Stimulated activated CD8-positive, alpha-beta memory T cell treated with anti-CD3 and anti-CD28 coated beads, Interleukin-12 subunit alpha, Interleukin-12 subunit beta, amount 100 ng/mL, for 1 hour (primary cell): ENCODE data around the gene SLC5A5.
"Not testable (repeated sequence)": the region's sequence is repeated elsewhere in the genome, so short reads cannot be mapped to it uniquely, and the experiment has no call there.

ENCODE experiments used
- DNase-seq: peaks from one replicate; pipeline ENCODE4 v3.0.0-alpha.2; 2020; ENCODE audit warnings: low read depth

The SLC5A5 gene

DNA sequence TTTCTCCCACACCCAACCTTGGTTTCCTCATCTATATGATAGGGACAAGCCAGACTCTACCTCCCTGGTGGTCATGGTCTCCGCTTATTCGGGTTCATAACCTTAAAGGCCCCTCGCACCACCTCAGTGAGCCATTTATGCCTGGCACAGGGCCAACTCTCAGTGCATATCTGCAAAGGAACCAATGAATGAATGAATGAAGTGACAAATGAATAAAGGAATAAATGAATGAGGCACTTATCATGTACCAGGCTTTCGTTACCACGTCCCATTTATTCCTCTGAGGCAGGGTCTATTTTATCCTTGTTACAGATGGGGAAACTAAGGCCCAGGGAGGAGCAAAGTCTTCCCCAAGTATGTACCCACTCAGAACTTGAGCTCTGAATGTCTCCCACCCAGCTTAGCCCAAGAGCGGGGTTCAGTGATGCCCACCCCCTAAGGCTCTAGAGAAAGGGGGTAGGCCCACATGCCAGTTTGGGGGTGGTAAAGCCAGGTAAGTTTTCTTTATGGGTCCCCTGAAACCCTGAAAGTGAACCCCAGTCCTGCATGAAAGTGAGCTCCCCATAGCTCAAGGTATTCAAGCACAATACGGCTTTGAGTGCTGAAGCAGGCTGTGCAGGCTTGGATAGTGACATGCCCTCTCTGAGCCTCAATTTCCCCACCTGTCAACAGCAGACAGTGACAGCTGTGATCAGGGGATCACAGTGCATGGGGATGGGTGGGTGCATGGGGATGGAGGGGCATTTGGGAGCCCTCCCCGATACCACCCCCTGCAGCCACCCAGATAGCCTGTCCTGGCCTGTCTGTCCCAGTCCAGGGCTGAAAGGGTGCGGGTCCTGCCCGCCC is 490 bp upstream of the SLC5A5 start:
- DNase-seq = no peak

DNA sequence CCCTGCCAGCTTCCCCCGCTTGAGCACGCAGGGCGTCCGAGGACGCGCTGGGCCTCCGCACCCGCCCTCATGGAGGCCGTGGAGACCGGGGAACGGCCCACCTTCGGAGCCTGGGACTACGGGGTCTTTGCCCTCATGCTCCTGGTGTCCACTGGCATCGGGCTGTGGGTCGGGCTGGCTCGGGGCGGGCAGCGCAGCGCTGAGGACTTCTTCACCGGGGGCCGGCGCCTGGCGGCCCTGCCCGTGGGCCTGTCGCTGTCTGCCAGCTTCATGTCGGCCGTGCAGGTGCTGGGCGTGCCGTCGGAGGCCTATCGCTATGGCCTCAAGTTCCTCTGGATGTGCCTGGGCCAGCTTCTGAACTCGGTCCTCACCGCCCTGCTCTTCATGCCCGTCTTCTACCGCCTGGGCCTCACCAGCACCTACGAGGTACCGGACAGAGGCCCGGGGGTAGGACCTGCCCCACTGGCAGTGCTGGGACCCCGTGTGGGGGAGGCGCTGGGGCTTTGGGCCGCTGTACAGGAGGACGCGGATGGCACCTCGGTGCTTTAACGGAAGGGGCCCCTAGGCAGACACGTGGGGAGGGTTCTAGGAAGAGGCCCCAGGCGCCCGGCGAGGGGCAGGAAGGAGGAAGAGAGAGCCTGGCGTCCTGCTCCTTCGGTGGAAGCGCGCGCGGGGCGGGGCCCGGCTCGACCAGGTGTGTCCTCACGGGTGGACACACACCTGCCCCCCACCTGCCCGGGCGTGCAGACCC is 681 bp downstream of the SLC5A5 start:
- DNase-seq = no peak

DNA sequence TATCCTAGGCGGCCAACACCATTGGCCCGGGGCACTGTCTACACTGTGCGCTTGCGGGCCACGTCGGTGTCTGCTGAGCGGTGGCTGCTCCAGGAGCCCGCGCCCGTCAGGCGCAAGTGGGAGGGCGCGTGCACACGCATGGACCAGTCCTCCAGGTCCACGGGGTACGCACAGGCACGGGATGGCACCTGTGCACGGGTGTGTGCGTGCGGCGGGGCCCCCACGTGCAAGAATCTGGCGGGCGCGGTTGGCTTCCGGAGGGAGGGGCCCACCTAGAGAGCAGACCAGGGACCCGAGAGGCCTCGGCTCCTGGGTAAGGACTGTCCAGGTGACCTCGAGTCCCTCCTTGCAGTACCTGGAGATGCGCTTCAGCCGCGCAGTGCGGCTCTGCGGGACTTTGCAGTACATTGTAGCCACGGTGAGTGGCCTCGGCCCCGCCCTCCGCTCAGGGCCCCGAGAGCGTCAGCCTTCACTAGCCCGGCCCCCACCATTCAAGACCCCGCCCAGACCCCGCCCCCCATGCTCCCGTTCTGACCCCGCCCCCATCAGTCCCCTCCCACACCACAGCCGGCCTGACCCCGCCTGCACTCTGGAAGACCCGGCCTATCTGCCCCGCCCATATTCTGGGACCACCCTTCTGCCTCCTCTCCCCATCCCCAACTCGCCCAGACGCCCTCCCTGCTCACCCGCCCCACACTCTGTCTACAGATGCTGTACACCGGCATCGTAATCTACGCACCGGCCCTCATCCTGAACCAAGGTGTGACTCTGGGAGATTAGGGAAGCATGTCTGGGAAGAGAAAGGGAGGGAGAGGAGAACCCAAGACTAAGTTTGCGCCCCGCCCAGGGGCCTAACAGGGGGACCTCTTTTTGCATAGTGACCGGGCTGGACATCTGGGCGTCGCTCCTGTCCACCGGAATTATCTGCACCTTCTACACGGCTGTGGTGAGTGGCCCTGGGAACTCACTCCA is 2.3 kb downstream of the SLC5A5 start:
- DNase-seq = peak; percentile 35

DNA sequence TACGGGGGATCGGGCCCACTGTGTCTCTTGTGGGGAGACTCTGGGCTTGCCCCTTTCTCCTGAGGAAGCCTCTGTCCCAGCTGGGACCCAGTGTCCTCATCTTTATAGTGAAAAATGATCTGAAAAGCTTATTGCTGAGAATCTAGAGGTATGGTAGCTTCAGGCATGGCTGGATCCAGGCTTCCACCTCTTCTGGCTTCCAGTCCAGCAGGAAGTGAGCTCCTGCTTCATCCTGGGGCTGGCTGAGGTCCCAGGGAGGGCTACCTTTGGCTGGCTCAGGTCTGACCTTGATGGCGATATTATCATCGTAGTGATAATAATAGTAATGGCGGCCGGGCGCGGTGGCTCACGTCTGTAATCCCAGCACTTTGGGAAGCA is 3.0 kb downstream of the SLC5A5 start:
- DNase-seq = no peak

GRCh38 chr19:17877696-17878095 is 6.0 kb downstream of the SLC5A5 start:
- no peak for DNase-seq

DNA sequence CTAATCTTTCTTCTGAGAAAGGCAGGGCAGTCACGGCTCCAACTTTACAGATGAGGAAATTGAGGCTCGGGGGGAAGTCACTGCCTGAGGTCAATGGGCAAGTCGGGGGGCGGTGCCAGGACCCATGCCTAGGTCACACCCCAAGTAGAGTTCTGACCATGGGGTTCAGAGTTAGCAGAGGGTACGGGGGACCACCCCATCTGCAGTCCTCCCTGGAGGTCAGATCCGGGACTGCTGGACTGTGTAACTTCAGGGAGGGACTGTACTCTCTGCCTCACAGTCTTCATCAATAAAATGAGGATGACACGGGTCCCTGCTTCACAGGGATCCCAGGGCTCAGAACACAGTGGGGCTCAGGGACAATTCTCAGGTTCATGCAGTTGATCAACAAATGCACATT is 7.7 kb downstream of the SLC5A5 start:
- DNase-seq = no peak

DNA sequence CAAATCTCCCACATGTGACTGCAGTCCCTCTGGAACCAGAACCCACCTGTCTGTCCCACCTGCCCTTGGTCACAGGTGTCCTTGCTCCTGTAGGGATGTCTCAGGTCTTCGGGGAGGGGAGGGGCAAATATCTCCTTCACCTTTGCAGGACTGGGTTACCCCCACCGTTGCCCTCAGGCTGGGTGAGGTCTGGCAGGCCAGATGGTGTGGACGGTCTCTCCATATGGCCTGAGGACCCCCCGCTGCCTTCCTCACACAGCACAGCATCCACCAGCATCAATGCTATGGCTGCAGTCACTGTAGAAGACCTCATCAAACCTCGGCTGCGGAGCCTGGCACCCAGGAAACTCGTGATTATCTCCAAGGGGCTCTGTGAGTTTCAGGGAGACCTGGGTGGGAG is 10.0 kb downstream of the SLC5A5 start:
- DNase-seq = no peak

GRCh38 chr19:17883627-17884410 is 12.1 kb downstream of the SLC5A5 start:
- DNase-seq = no peak

DNA sequence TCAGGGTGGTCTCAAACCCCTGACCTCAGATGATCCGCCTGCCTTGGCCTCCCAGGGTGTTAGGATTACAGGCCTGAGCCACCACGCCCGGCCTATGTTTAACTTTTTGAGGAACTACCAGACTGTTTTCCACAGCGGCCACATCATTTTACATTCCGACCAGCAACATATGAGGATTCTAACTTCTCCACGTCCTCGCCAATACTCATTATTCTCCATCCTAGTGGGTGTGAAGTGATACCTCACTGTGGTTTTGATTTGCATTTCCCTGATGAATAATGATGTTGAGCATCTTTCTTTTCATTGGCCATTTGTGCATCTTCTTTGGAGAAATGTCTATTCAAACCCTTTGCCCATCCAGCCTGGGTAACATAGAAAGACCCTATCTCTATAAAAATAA is 14.8 kb downstream of the SLC5A5 start:
- no peak for DNase-seq

DNA sequence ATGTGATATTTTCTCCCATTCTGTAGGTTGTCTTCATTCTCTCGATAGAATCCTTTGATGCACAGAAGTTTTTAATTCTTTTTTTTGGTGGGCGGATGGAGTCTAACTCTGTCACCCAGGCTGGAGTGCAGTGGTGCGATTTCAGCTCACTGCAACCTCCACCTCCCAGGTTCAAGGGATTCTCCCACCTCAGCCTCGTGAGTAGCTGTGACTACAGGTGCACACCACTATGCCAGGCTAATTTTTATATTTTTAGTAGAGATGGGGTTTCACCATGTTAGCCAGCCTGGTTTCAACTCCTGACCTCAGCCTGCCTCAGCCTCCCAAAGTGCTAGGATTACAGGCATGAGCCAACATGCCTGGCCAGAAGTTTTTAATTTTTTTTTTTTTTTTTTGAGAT is 15.5 kb downstream of the SLC5A5 start:
- DNase-seq = not testable (repeated sequence)

DNA sequence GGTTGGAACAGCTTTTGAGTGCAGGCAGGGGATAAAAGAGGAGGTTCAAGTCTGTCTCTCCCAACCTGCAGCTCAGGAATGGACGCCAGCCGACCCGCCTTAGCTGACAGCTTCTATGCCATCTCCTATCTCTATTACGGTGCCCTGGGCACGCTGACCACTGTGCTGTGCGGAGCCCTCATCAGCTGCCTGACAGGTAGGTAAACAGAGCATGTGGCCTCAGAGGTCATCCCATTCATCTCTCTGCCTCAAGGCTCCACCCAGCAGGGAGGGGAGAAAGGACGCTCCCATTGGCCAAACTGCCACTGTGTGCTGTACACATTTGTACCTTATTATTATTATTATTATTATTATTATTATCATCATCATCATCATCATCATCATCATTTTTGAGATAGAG is 16.5 kb downstream of the SLC5A5 start:
- no peak for DNase-seq

- no peak for DNase-seq
Measured at GRCh38 chr19:17889609-17890214, 18.0 kb downstream of the SLC5A5 start.

DNA sequence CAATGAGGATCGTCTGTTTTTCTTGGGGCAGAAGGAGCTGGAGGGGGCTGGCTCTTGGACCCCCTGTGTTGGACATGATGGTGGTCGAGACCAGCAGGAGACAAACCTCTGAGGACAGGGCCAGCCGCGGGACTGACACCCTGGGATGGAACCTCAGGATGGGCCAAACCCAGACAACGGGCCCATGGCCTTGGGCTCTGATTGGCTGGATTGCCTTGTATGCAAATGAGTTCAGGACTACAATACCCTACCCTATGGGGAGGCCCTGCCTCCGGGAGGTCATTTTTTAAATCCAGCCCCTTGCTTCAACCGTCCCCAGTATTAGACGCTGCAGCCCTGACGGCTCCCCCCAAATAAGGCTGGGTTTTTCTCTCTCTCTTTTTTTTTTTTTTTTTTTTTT is 22.0 kb downstream of the SLC5A5 start:
- DNase-seq = no peak

- DNase-seq = no peak
Measured at GRCh38 chr19:17902701-17903100, 31.0 kb downstream of the SLC5A5 start.

DNA sequence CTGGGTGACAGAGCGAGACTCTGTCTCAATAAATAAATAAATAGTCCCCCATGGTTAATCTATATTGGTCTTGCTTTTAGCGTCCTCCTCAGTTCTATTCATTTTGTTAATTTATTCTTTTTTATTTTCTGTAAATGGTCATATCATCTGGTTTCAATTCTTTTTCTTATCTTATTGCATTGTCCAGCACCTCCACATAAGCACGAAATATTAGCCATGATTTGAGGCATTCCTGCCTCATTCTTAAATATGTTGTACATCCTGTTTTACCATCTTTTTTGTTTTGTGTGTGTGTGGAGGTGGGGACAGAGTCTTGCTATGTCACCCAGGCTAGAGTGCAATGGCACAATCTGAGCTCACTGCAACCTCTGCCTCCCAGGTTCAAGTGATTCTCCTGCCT is 36.5 kb downstream of the SLC5A5 start:
- DNase-seq = no peak

DNA sequence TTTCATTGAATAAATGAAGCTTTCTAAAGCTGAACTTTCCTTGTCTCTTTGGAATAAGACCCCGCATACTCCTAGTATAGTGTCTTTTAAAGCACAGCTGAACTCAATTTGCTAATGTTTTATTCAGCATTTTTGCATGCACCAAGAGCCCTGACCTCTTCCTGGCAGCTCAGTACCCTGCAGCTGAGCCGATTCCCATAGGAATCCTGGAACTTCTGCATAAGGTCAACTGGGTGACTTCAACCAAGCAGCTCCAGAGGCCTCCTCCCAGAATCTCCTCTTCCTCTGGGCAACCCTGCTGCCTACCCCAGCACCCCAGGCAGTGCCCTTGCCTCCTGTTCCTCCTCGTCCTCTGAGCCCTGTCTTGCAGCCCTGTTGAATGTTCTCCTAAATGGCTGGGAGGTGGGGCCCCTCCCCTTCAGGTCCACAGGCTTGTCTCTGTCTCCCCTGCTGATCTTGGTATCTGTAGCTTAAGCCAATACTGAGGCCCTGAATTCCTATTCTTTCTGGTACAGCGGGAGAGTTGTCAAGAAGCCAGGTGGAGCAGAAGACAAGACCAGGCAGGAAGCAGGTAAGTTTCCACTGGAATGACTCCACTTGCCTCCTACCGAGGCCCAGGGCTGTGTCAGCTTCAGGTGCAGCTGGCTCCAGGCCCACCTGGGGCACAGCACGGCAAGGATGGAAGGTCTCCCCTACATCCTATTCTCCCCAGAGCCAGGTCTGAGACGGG is 37.4 kb downstream of the SLC5A5 start:
- no peak for DNase-seq

DNA sequence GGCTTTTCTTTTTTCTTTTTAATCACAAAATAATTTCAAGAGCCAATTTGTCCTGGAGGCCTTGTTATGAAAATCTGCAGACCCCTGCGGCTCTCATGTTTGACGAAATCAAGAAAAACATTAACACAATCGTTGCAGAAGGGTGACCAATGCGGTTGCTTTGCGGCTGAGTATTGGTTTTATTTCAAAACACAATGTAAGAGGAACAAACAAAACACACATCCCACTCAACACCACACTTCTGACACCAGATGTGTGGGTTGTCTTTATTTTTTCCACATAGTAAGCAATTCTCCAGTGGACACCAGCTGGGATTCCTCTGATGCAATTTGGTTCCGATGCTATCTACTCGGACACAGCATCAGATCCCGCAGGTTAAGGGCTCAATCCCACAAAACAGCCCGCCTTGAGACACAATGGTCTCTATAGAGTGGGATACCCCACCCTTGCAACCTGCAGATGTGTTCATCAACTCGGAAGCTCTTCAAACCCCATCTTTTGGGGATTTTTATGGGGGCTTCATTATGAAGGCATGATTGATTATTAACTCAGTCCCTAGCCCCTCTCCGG is 39.1 kb downstream of the SLC5A5 start:
- no peak for DNase-seq

DNA sequence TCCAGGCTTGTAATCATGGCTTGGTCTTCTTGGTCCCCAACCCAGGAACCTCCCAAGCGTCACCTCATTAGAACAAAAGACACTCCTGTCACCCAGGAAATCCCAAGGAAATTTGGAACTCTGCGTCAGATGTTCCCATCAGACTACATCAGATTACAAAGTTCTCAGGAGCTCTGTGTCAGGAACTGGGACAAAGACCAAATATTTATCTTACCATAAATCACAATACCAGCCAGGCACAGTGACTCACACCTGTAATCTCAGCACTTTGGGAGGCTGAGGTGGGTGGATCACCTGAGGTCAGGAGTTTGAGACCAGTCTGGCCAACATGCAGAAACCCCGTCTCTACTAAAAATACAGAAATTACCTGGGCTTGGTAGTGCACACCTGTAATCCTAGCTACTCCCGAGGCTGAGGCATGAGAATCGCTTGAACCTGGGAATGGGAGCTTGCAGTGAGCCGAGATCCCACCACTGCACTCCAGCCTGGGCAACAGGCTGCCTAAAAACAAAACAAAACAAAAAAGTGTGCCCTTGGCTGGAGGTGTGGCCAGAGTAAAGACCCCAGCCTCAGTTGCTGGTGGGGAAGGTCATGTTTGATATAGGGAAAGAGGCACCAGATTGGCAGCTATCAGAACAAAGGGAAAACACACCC is 44.3 kb downstream of the SLC5A5 start:
- DNase-seq = no peak

- DNase-seq = not testable (repeated sequence)
Measured at GRCh38 chr19:17918151-17918550, 46.4 kb downstream of the SLC5A5 start.

- DNase-seq = not testable (repeated sequence)
Measured at GRCh38 chr19:17919122-17919521, 47.4 kb downstream of the SLC5A5 start.
